Measurements from ENCODE around the gene NUP98. TPM values are rescaled to one million over a fixed set of nuclear protein-coding genes. Genes with fewer than 3 reads are reported as not detected.

The NUP98 gene
- total RNA-seq, 1 experiment from 2014 or later: 98.4 TPM

- RAD21 ChIA-PET (ENCODE audit: low non-redundant PET in 1 of 2, low total read pairs in 2 of 2, uncharacterized antibody in 2 of 2, unreplicated experiment in 2 of 2): no interaction called here
- no TSS peak for BruUV-seq (replicated peaks)
Observed at GRCh38 chr11:3817181-3817800, 19.9 kb upstream of the NUP98 start.

More at GRCh38 chr11:3817181-3817800, 19.9 kb upstream of the NUP98 start:
- Histone ChIP-seq H3K4me3 (replicated peaks in 1 of 2; ENCODE audit: low read depth in 1 of 2, low read length in 2 of 2) (no peak overlapping the region), H4K20me1 (ENCODE audit: insufficient read depth) (no peaks in the 10 kb centered on the region), H3K27ac (ENCODE audit: low read depth, low read length) (no peak overlapping the region), H3K79me2 (ENCODE audit: insufficient read depth, low read length) (no peaks in the 10 kb centered on the region), H3K9ac (ENCODE audit: low read length) (no peak overlapping the region), H3K9me2 (ENCODE audit: insufficient read depth) (no peaks in the 10 kb centered on the region), H3K4me1 (ENCODE audit: control insufficient read depth in 1 of 2, insufficient read depth in 2 of 2, low read length in 2 of 2) (peaks cover 2 to 8% of the 10 kb centered on the region in 2 experiments; a peak in 1 of 4 replicates), H3K9me3 (ENCODE audit: control insufficient read depth in 1 of 2, insufficient read depth in 1 of 2, low read depth in 1 of 2, low read length in 2 of 2) (no peaks in the 10 kb centered on the region), H3K4me2 (ENCODE audit: low read length) (no peak overlapping the region), H3K27me3 (ENCODE audit: insufficient read depth, low read length) (no peaks in the 10 kb centered on the region), H3K36me3 (ENCODE audit: control insufficient read depth in 1 of 2, insufficient read depth in 2 of 2, low read length in 2 of 2) (no peaks in the 10 kb centered on the region), H2AFZ (ENCODE audit: low read depth, low read length, poor library complexity, severe bottlenecking) (no peak overlapping the region)
- intact Hi-C loops (cut with micrococcal nuclease): no loop called here
- ChIA-PET POLR2A (no interaction called here), CTCF (interaction anchor here (0.7 kb wide), 1 partner anchor 9 kb away, joined by 3 read pairs; the partner anchor contains the start of gene PGAP2)
- no peak for ATAC-seq
- no peak for DNase-seq (ENCODE audit: low read depth, low spot score)
- TF ChIP-seq ELF1 (IDR thresholded peaks at IDR 0.05; ENCODE audit: borderline replicate concordance, low read depth) (no peak), SRF (IDR thresholded peaks at IDR 0.05; ENCODE audit: low read depth) (no peak), ZBTB33 (IDR thresholded peaks at IDR 0.05; ENCODE audit: extremely low read depth, insufficient replicate concordance, low read length) (no peak), CEBPB (IDR thresholded peaks at IDR 0.05; ENCODE audit: low read depth) (no peak), MAX (IDR thresholded peaks at IDR 0.05) (no peak), JUND (IDR thresholded peaks at IDR 0.05) (no peak), ZFX (IDR thresholded peaks at IDR 0.05) (no peak)

Measured in HCT116 (cell line).